Epithelial cell of proximal tubule (primary cell): Measurements from ENCODE around the gene CC2D2B. TPM values are rescaled to one million over a fixed set of nuclear protein-coding genes. Genes with fewer than 3 reads are reported as not detected.
"Not testable (repeated sequence)": the region's sequence is repeated elsewhere in the genome, so short reads cannot be mapped to it uniquely, and the experiment has no call there.

Experiments
- DNase-seq: peaks from one replicate; pipeline ENCODE4 v3.0.0-alpha.2; 2011; ENCODE audit warnings: low read depth
- H3K4me3 ChIP-seq: 2 replicates; pipeline ENCODE4 v1.5.1; 2011; ENCODE audit warnings: low read depth, mild to moderate bottlenecking, low read length
- CTCF ChIP-seq: conservative IDR thresholded peaks from 2 replicates; pipeline ENCODE4 v1.5.1; 2012; ENCODE audit warnings: low read depth, mild to moderate bottlenecking, low read length
- total RNA-seq: library from RNA; depleted of rRNA; stranded (reverse); fragments of >200 nt; gene quantifications from 2 replicates; pipeline ENCODE4 v1.2.3, GENCODE V29; 2015

CC2D2B gene
- total RNA-seq, 1 donor from 2014 or later = 0.52 TPM

GRCh38 chr10:95908450-95908849 lies 675 bp downstream of the CC2D2B start:
- TF ChIP-seq CTCF = no peak
- DNase-seq = no peak
- peak overlapping the region; percentile 88 for H3K4me3 ChIP-seq

GRCh38 chr10:95909561-95909960 lies 1.8 kb downstream of the CC2D2B start:
- H3K4me3 ChIP-seq = no peak overlapping the region
- no peak for DNase-seq
- TF ChIP-seq CTCF = no peak

GRCh38 chr10:95916039-95916438 lies 8.3 kb downstream of the CC2D2B start:
- not testable (repeated sequence) for DNase-seq, H3K4me3 ChIP-seq

- no peak for DNase-seq
- TF ChIP-seq CTCF = no peak
- no peak overlapping the region for H3K4me3 ChIP-seq
Measured at GRCh38 chr10:95920798-95921426, 13.1 kb downstream of the CC2D2B start.

GRCh38 chr10:95925033-95925432 lies 17.3 kb downstream of the CC2D2B start:
- TF ChIP-seq CTCF = no peak
- DNase-seq = no peak
- H3K4me3 ChIP-seq = no peak overlapping the region

- H3K4me3 ChIP-seq = no peak overlapping the region
- TF ChIP-seq CTCF = no peak
- no peak for DNase-seq
Measured at GRCh38 chr10:95935429-95935828, 27.7 kb downstream of the CC2D2B start.

GRCh38 chr10:95941115-95941514 lies 33.3 kb downstream of the CC2D2B start:
- TF ChIP-seq CTCF = no peak
- DNase-seq = no peak
- no peak overlapping the region for H3K4me3 ChIP-seq
